Fibroblast of lung (primary cell): Measurements from ENCODE around the gene GNE. TPM values are rescaled to one million over a fixed set of nuclear protein-coding genes. Genes with fewer than 3 reads are reported as not detected.

Experiments used
- DNase-seq, 2 donors: peaks; one replicate each; pipeline versions ENCODE4 v3.0.0 to v3.0.0-alpha.2; 2010; ENCODE audit warnings: low read depth in 2 of 2
- H2AFZ ChIP-seq: 2 replicates; pipeline ENCODE4 v1.5.1; 2012; ENCODE audit warnings: low read length, control low read depth, inconsistent platforms
- H3K27ac ChIP-seq: 2 replicates; pipeline ENCODE4 v1.5.1; 2011; ENCODE audit warnings: low read length, control low read depth; ENCODE audit not compliant: insufficient read depth
- H3K27me3 ChIP-seq: 2 replicates; pipeline ENCODE4 v1.5.1; 2011; ENCODE audit warnings: mild to moderate bottlenecking, low read length; ENCODE audit not compliant: control insufficient read depth, insufficient read depth
- H3K36me3 ChIP-seq: 2 replicates; pipeline ENCODE4 v1.5.1; 2011; ENCODE audit warnings: low read length; ENCODE audit not compliant: control insufficient read depth, insufficient read depth
- H3K4me1 ChIP-seq: 2 replicates; pipeline ENCODE4 v1.5.1; 2011; ENCODE audit warnings: low read length; ENCODE audit not compliant: control insufficient read depth, insufficient read depth; ENCODE audit errors: extremely low read depth
- H3K4me2 ChIP-seq: 2 replicates; pipeline ENCODE4 v1.5.1; 2011; ENCODE audit warnings: low read length, control low read depth; ENCODE audit not compliant: insufficient read depth; ENCODE audit errors: extremely low read depth
- H3K4me3 ChIP-seq, 4 experiments: fragments of 200-600 bp in 1 of 4; sonication (generic) in 1 of 4; replicated peaks in 1 of 4; 2 replicates each; pipeline ENCODE4 v1.5.1; 2011 to 2016; ENCODE audit warnings: low read length in 4 of 4, low read depth in 3 of 4, mild to moderate bottlenecking in 3 of 4, control low read depth in 2 of 4, inconsistent platforms in 1 of 4, mixed read lengths in 1 of 4; ENCODE audit not compliant: insufficient read depth in 1 of 4; ENCODE audit errors: control extremely low read depth in 1 of 4
- H3K79me2 ChIP-seq: 2 replicates; pipeline ENCODE4 v1.5.1; 2012; ENCODE audit warnings: mild to moderate bottlenecking, low read length, inconsistent platforms; ENCODE audit not compliant: control insufficient read depth, insufficient read depth
- H3K9ac ChIP-seq: 2 replicates; pipeline ENCODE4 v1.5.1; 2011; ENCODE audit warnings: mild to moderate bottlenecking, low read length, control low read depth; ENCODE audit not compliant: insufficient read depth
- H3K9me3 ChIP-seq: 2 replicates; pipeline ENCODE4 v1.5.1; 2012; ENCODE audit warnings: low read depth, low read length; ENCODE audit not compliant: control insufficient read depth, insufficient read depth
- H4K20me1 ChIP-seq: 2 replicates; pipeline ENCODE4 v1.5.1; 2011; ENCODE audit warnings: low read length; ENCODE audit not compliant: control insufficient read depth, insufficient read depth; ENCODE audit errors: extremely low read depth
- CTCF ChIP-seq, 2 donors: IDR thresholded peaks in 1 of 2; conservative IDR thresholded peaks in 1 of 2; 1 replicate in 1 of 2; 2 replicates in 1 of 2; pipeline ENCODE4 v1.5.1; 2011 to 2012; ENCODE audit warnings: low read length in 2 of 2, control low read depth in 1 of 2, inconsistent platforms in 1 of 2, low read depth in 1 of 2, mild to moderate bottlenecking in 1 of 2
- EZH2 ChIP-seq: IDR thresholded peaks from 2 replicates; pipeline ENCODE4 v1.5.1; 2012; ENCODE audit warnings: low read length, control low read depth, mild to moderate bottlenecking; ENCODE audit errors: missing control alignments
- polyA plus RNA-seq, 2 donors: library from polyadenylated mRNA; depleted of rRNA in 1 of 2; stranded (reverse) in 1 of 2; unstranded in 1 of 2; fragments of >200 nt; gene quantifications; 2 replicates each; pipeline ENCODE4 v1.2.1, GENCODE V29; 2011 to 2012; ENCODE audit warnings: missing spikeins in 1 of 2
- total RNA-seq: library from RNA; depleted of rRNA; stranded (reverse); fragments of >200 nt; gene quantifications from 2 replicates; pipeline ENCODE4 v1.2.1, GENCODE V29; 2014

GNE gene
- total and polyA plus RNA-seq, 2 donors (not counting 1 experiment from before 2014, with no cell fraction given) = 22.1 to 31.2 TPM

- Histone ChIP-seq H2AFZ (no peak overlapping the region), H3K79me2 (no peaks in the 10 kb centered on the region), H3K27me3 (no peaks in the 10 kb centered on the region), H3K9me3 (no peaks in the 10 kb centered on the region), H3K27ac (no peak overlapping the region), H3K4me2 (no peak overlapping the region), H4K20me1 (no peaks in the 10 kb centered on the region), H3K4me3 (no peak overlapping the region), H3K36me3 (no peaks in the 10 kb centered on the region), H3K4me1 (no peaks in the 10 kb centered on the region), H3K9ac (no peak overlapping the region)
- TF ChIP-seq CTCF (conservative IDR thresholded peaks at IDR 0.05 in 1 of 2, IDR thresholded peaks at IDR 0.05 in 1 of 2; ENCODE audit: low read depth in 1 of 2, low read length in 2 of 2) = no peak
- TF ChIP-seq EZH2 = no peak
- DNase-seq = no peak
Measured at GRCh38 chr9:36286388-36286787, 28.1 kb upstream of the GNE start.

- Histone ChIP-seq H3K79me2 (no peaks in the 10 kb centered on the region), H3K4me3 (no peak overlapping the region), H3K9me3 (no peaks in the 10 kb centered on the region), H3K27ac (no peak overlapping the region), H3K4me1 (no peaks in the 10 kb centered on the region), H4K20me1 (no peaks in the 10 kb centered on the region), H3K36me3 (no peaks in the 10 kb centered on the region), H3K27me3 (no peaks in the 10 kb centered on the region), H2AFZ (no peak overlapping the region), H3K9ac (no peak overlapping the region), H3K4me2 (no peak overlapping the region)
- peak in 1 of 2 donors; percentile 38 for DNase-seq
- TF ChIP-seq CTCF (conservative IDR thresholded peaks at IDR 0.05 in 1 of 2, IDR thresholded peaks at IDR 0.05 in 1 of 2; ENCODE audit: low read depth in 1 of 2, low read length in 2 of 2) (no peak), EZH2 (no peak)
Measured at GRCh38 chr9:36284226-36284625, 26.0 kb upstream of the GNE start.

DNA sequence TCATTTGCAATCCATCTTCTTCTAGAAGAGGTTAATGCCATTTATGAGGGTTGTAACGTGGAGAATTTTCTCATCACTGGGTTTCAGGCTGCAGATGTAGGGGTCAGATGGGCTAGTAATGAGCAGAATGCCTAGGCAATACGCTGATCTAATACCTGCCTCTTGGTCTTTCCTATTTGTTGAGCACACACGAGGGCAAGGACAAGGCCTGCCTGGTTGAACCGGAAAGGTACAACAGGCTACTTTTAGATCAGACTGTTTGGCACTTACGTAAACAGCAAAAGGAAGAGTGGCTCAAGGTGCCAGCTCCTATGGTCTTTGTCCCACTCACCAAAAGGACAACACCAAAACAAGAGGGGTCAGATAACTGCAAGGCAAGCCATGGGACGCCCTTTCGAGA is 24.0 kb upstream of the GNE start:
- Histone ChIP-seq H3K9me3 (no peaks in the 10 kb centered on the region), H3K79me2 (no peaks in the 10 kb centered on the region), H3K27me3 (no peaks in the 10 kb centered on the region), H3K9ac (no peak overlapping the region), H2AFZ (no peak overlapping the region), H3K4me2 (no peak overlapping the region), H3K4me1 (no peaks in the 10 kb centered on the region), H3K4me3 (no peak overlapping the region), H3K36me3 (no peaks in the 10 kb centered on the region), H4K20me1 (no peaks in the 10 kb centered on the region), H3K27ac (no peak overlapping the region)
- DNase-seq = no peak
- TF ChIP-seq EZH2 = no peak
- no peak for TF ChIP-seq CTCF (conservative IDR thresholded peaks at IDR 0.05 in 1 of 2, IDR thresholded peaks at IDR 0.05 in 1 of 2; ENCODE audit: low read depth in 1 of 2, low read length in 2 of 2)
